Activated CD4-positive, alpha-beta T cell treated with anti-CD3 and anti-CD28 coated beads, Interleukin-2, amount 10 ng/mL, durations not matched to agents 7 days and 5 days (primary cell): ENCODE data around the gene ZMYND8. TPM values are rescaled to one million over a fixed set of nuclear protein-coding genes. Genes with fewer than 3 reads are reported as not detected.

Source experiments
- microRNA-seq: library from miRNA; unstranded; fragments of <30 nt; microRNA quantifications from one replicate; pipeline ENCODE4 v1.2.0, GENCODE V29; 2021; ENCODE audit warnings: borderline microRNAs expressed, borderline replicate concordance
- total RNA-seq, 2 experiments: library from RNA; stranded (reverse); gene quantifications; one replicate each; pipeline ENCODE4 v1.2.3, GENCODE V29; 2021

Gene ZMYND8
- total RNA-seq, 2 experiments from 2014 or later, result 44.6 to 55.6 TPM

Small RNA genes lying within 50 kb of the gene (microRNA-seq; reads per million reads assigned to microRNA genes)
- gene MIR3616, result not detected

Other genes with a start within 250 kb of the ZMYND8 start
- gene NCOA3, start 145.2 kb upstream of the ZMYND8 start, total RNA-seq, result 10 to 100 TPM; 59.1 to 70.6 TPM